ENCODE results near the gene CACNB2.

CACNB2 gene

GRCh38 chr10:18479502-18479901 lies 339.3 kb downstream of the CACNB2 start:
- DNase-seq (ENCODE audit: low read depth), result no peak
- no peak overlapping the region for H3K4me3 ChIP-seq (ENCODE audit: low read depth, low read length)
- in situ Hi-C loops (cut with HindIII; ENCODE audit: low sequenced_read_pairs), result no loop called here
- no peak for TF ChIP-seq CTCF (IDR thresholded peaks at IDR 0.05; ENCODE audit: low read depth, low read length, missing control alignments)

- DNase-seq (ENCODE audit: low read depth), result no peak
- in situ Hi-C loops (cut with HindIII; ENCODE audit: low sequenced_read_pairs), result no loop called here
- no peak overlapping the region for H3K4me3 ChIP-seq (ENCODE audit: low read depth, low read length)
- no peak for TF ChIP-seq CTCF (IDR thresholded peaks at IDR 0.05; ENCODE audit: low read depth, low read length, missing control alignments)
These were observed 343.4 kb downstream of the CACNB2 start for GRCh38 chr10:18483516-18484186.

GRCh38 chr10:18486438-18486837 lies 346.2 kb downstream of the CACNB2 start:
- no peak for TF ChIP-seq CTCF (IDR thresholded peaks at IDR 0.05; ENCODE audit: low read depth, low read length, missing control alignments)
- DNase-seq (ENCODE audit: low read depth), result no peak
- H3K4me3 ChIP-seq (ENCODE audit: low read depth, low read length), result no peak overlapping the region
- in situ Hi-C loops (cut with HindIII; ENCODE audit: low sequenced_read_pairs), result no loop called here

- TF ChIP-seq CTCF (IDR thresholded peaks at IDR 0.05; ENCODE audit: low read depth, low read length, missing control alignments), result no peak
- in situ Hi-C loops (cut with HindIII; ENCODE audit: low sequenced_read_pairs), result no loop called here
- no peak overlapping the region for H3K4me3 ChIP-seq (ENCODE audit: low read depth, low read length)
- no peak for DNase-seq (ENCODE audit: low read depth)
These were observed 350.5 kb downstream of the CACNB2 start for GRCh38 chr10:18490755-18491154.

GRCh38 chr10:18497806-18498369 lies 357.7 kb downstream of the CACNB2 start:
- in situ Hi-C loops (cut with HindIII; ENCODE audit: low sequenced_read_pairs), result no loop called here
- no peak for DNase-seq (ENCODE audit: low read depth)
- no peak overlapping the region for H3K4me3 ChIP-seq (ENCODE audit: low read depth, low read length)
- TF ChIP-seq CTCF (IDR thresholded peaks at IDR 0.05; ENCODE audit: low read depth, low read length, missing control alignments), result no peak

- H3K4me3 ChIP-seq (ENCODE audit: low read depth, low read length), result no peak overlapping the region
- TF ChIP-seq CTCF (IDR thresholded peaks at IDR 0.05; ENCODE audit: low read depth, low read length, missing control alignments), result no peak
- DNase-seq (ENCODE audit: low read depth), result no peak
- in situ Hi-C loops (cut with HindIII; ENCODE audit: low sequenced_read_pairs), result no loop called here
These were observed 358.8 kb downstream of the CACNB2 start for GRCh38 chr10:18498998-18499397.

All from astrocyte of the cerebellum (primary cell).